GM12878 (cell line): ENCODE data around the gene CCDC3. TPM values are rescaled to one million over a fixed set of nuclear protein-coding genes. Genes with fewer than 3 reads are reported as not detected.

ENCODE experiments used
- ATAC-seq: fragments of 200-7000 bp; cut with Tn5 transposase; 3 replicates; pipeline ENCODE4 v1.9.1; 2020; ENCODE audit warnings: mild to moderate bottlenecking, moderate library complexity
- BruUV-seq: library from RNA; stranded (reverse); fragments of 400-500 nt; replicated peaks from 2 replicates; lab custom pipeline; 2021; lab: Mats Ljungman, UMichigan
- CTCF ChIA-PET: fragments of 300-600 bp; sonication (Branson Sonifier 250); formaldehyde crosslinking; extraction: SDS; loops from one replicate; lab custom pipeline; 2021; ENCODE audit warnings: inconsistent platforms; lab: Yijun Ruan, JAX
- POLR2A ChIA-PET: fragments of 350-600 bp; formaldehyde crosslinking; extraction: SDS; loops from one replicate; lab custom pipeline; 2021; ENCODE audit warnings: inconsistent platforms; lab: Charles Lee
- RAD21 ChIA-PET: fragments of 300-600 bp; sonication (Branson Sonifier 250); formaldehyde crosslinking; loops from one replicate; lab custom pipeline; 2023; ENCODE audit warnings: antibody characterized with exemption; ENCODE audit not compliant: unreplicated experiment; lab: Charles Lee
- SMC1A ChIA-PET: fragments of 300-600 bp; sonication (Branson Sonifier 250); formaldehyde crosslinking; loops from one replicate; lab custom pipeline; 2023; ENCODE audit not compliant: unreplicated experiment, uncharacterized antibody; lab: Charles Lee
- DNase-seq: peaks from one replicate; pipeline ENCODE4 v3.0.0-alpha.2; 2011; ENCODE audit warnings: low read depth, low spot score
- FAIRE-seq: peaks from 3 replicates; lab custom pipeline; 2011; peaks lifted over from hg19 to GRCh38; lab: Jason Lieb, UNC
- H2AFZ ChIP-seq: 2 replicates; pipeline ENCODE4 v1.6.0; 2011; ENCODE audit warnings: low read depth, low read length, control low read depth; ENCODE audit not compliant: control insufficient read depth
- H3K27ac ChIP-seq: 2 replicates; pipeline ENCODE4 v1.5.1; 2011; ENCODE audit warnings: control low read depth; ENCODE audit not compliant: control insufficient read depth, insufficient read depth
- H3K27me3 ChIP-seq, 2 experiments: replicated peaks in 1 of 2; 2 replicates each; pipeline versions ENCODE4 v1.6.0 to v1.6.1; 2011; ENCODE audit warnings: low read length in 1 of 2; ENCODE audit not compliant: control insufficient read depth in 2 of 2, insufficient read depth in 2 of 2
- H3K36me3 ChIP-seq, 2 experiments: 2 replicates each; pipeline ENCODE4 v1.5.1; 2011; ENCODE audit warnings: low read length in 1 of 2; ENCODE audit not compliant: control insufficient read depth in 2 of 2, insufficient read depth in 2 of 2
- H3K4me1 ChIP-seq: 2 replicates; pipeline ENCODE4 v1.6.1; 2011; ENCODE audit warnings: mild to moderate bottlenecking, low read length, moderate library complexity, mixed read lengths; ENCODE audit not compliant: control insufficient read depth, insufficient read depth
- H3K4me2 ChIP-seq: 2 replicates; pipeline ENCODE4 v1.6.0; 2011; ENCODE audit warnings: control low read depth; ENCODE audit not compliant: control insufficient read depth, insufficient read depth
- H3K4me3 ChIP-seq: fragments of 200-600 bp; sonication (generic); 2 replicates; pipeline ENCODE4 v1.5.1; 2016
- H3K79me2 ChIP-seq: 2 replicates; pipeline ENCODE4 v1.6.0; 2011; ENCODE audit warnings: low read length; ENCODE audit not compliant: control insufficient read depth, insufficient read depth
- H3K9ac ChIP-seq: 2 replicates; pipeline ENCODE4 v1.8.0; 2011; ENCODE audit warnings: low read length, control low read depth, mixed read lengths; ENCODE audit not compliant: control insufficient read depth, insufficient read depth
- H3K9me3 ChIP-seq: replicated peaks from 3 replicates; pipeline ENCODE4 v1.5.1; 2011; ENCODE audit warnings: mild to moderate bottlenecking, low read length; ENCODE audit not compliant: control insufficient read depth, insufficient read depth
- H4K20me1 ChIP-seq: 2 replicates; pipeline ENCODE4 v1.6.0; 2011; ENCODE audit not compliant: control insufficient read depth, insufficient read depth
- BMI1 ChIP-seq: fragments of 450-650 bp; IDR thresholded peaks from 2 replicates; pipeline ENCODE4 v1.6.1; 2016; ENCODE audit warnings: mild to moderate bottlenecking, moderate library complexity, borderline replicate concordance
- CREM ChIP-seq: IDR thresholded peaks from 2 replicates; pipeline ENCODE4 v1.6.1; 2014; ENCODE audit warnings: antibody characterized with exemption, low read depth
- ELK1 ChIP-seq: IDR thresholded peaks from 2 replicates; pipeline ENCODE4 v1.6.1; 2012; ENCODE audit warnings: low read depth, low read length, improper control_type of control experiment
- HDGF ChIP-seq: fragments of 450-650 bp; IDR thresholded peaks from 2 replicates; pipeline ENCODE4 v1.6.1; 2016; ENCODE audit warnings: antibody characterized with exemption
- LARP7 ChIP-seq: fragments of 450-650 bp; IDR thresholded peaks from 2 replicates; pipeline ENCODE4 v1.6.1; 2017; ENCODE audit warnings: mild to moderate bottlenecking
- MXI1 ChIP-seq: fragments of 150-350 bp; IDR thresholded peaks from 2 replicates; pipeline ENCODE4 v1.6.1; 2011; ENCODE audit warnings: low read depth, mild to moderate bottlenecking, inconsistent platforms, low read length, improper control_type of control experiment
- PBX3 ChIP-seq: IDR thresholded peaks from 2 replicates; pipeline ENCODE4 v1.6.1; 2011; ENCODE audit warnings: mild to moderate bottlenecking, low read depth, low read length, moderate library complexity; ENCODE audit not compliant: insufficient replicate concordance
- RAD21 ChIP-seq: IDR thresholded peaks from 2 replicates; pipeline ENCODE4 v1.6.1; 2011; ENCODE audit warnings: mild to moderate bottlenecking, low read depth, low read length, moderate library complexity; ENCODE audit not compliant: insufficient read depth
- SMAD5 ChIP-seq: IDR thresholded peaks from 2 replicates; pipeline ENCODE4 v1.6.1; 2016; ENCODE audit warnings: antibody characterized with exemption, low read depth
- WGBS: methylation state at CpG from one replicate; pipeline ENCODE4 v1.1.6; 2016; ENCODE audit warnings: low lambda C conversion rate; ENCODE audit not compliant: insufficient replicate concordance, insufficient coverage; ENCODE audit errors: missing lambda C conversion rate; 5-methylcytosine and 5-hydroxymethylcytosine counted together
- in situ Hi-C: fragments of 300-500 bp; cut with MboI; formaldehyde crosslinking; loops from 9 replicates; pipeline ENCODE4 v1.14.3; 2018; ENCODE audit warnings: mixed read lengths
- intact Hi-C: fragments of 100-400 bp; cut with micrococcal nuclease; formaldehyde crosslinking; loops from one replicate; pipeline ENCODE4 v1.14.2; 2022; ENCODE audit not compliant: unreplicated experiment
- polyA plus RNA-seq, 11 experiments: library from polyadenylated mRNA; depleted of rRNA in 4 of 11; unstranded in 6 of 11; stranded (reverse) in 5 of 11; fragments of >200 nt; fragmentation: Nextera tagmentation in 4 of 11; fragmentation: Illumina TruSeq in 1 of 11; extraction: Ambion mirVana in 4 of 11; extraction: Trizol in 1 of 11; gene quantifications; 1 replicate in 1 of 11; 2 replicates in 10 of 11; pipeline versions ENCODE4 v1.2.1 to v1.2.3, GENCODE V29; 2011 to 2016; ENCODE audit warnings: inconsistent platforms in 2 of 11, missing spikeins in 2 of 11, low read depth in 1 of 11
- total RNA-seq, 4 experiments: library from RNA; depleted of rRNA in 3 of 4; stranded (reverse); fragments of >200 nt in 3 of 4; fragmentation: Illumina TruSeq in 1 of 4; extraction: Trizol in 1 of 4; gene quantifications; 2 replicates each; pipeline versions ENCODE4 v1.2.1 to v1.2.3, GENCODE V29; 2013 to 2021

The CCDC3 gene
- total and polyA plus RNA-seq, 10 of the 15 experiments (the other 5 are each of a cell fraction or from before 2014, with no cell fraction given): 0.08 TPM; not detected in 9

- Histone ChIP-seq H2AFZ (no peak overlapping the region), H4K20me1 (no peaks in the 10 kb centered on the region), H3K27me3 (no peaks in the 10 kb centered on the region), H3K4me2 (no peak overlapping the region), H3K79me2 (no peaks in the 10 kb centered on the region), H3K4me3 (no peak overlapping the region), H3K9ac (no peak overlapping the region), H3K36me3 (no peaks in the 10 kb centered on the region), H3K9me3 (no peaks in the 10 kb centered on the region), H3K27ac (no peak overlapping the region), H3K4me1 (no peaks in the 10 kb centered on the region)
- ChIA-PET RAD21 (no interaction called here), SMC1A (no interaction called here), CTCF (no interaction called here), POLR2A (no interaction called here)
- no TSS peak for BruUV-seq
- in situ Hi-C loops (no loop called here), intact Hi-C loops (no loop called here)
- no peak for DNase-seq
- TF ChIP-seq HDGF (no peak), RAD21 (no peak), SMAD5 (no peak), ELK1 (no peak), BMI1 (no peak), CREM (no peak), PBX3 (no peak), MXI1 (no peak), LARP7 (no peak)
- no peak for ATAC-seq
- FAIRE-seq: no peak
- 8% methylated on average over 2 of the region's 2 CpGs for WGBS
These were observed 29.4 kb downstream of the CCDC3 start for GRCh38 chr10:12972146-12972545.
